SK-N-SH (cell line): Measurements from ENCODE around the gene IKBKE. TPM values are rescaled to one million over a fixed set of nuclear protein-coding genes. Genes with fewer than 3 reads are reported as not detected.

Experiments
- CTCF ChIA-PET: fragments of 300-600, 350-600 bp; formaldehyde crosslinking; extraction: SDS; loops from one replicate; lab custom pipeline; 2021; lab: Yijun Ruan, JAX
- POLR2A ChIA-PET: fragments of 350-600 bp; sonication (Branson Sonifier 250); formaldehyde crosslinking; extraction: SDS; loops from one replicate; lab custom pipeline; 2020; ENCODE audit warnings: antibody characterized with exemption, inconsistent platforms; lab: Yijun Ruan, JAX
- DNase-seq: peaks from one replicate; pipeline ENCODE4 v3.0.0; 2012
- H2AFZ ChIP-seq: fragments of 200-600 bp; sonication (generic); 2 replicates; pipeline ENCODE4 v1.8.1; 2016; ENCODE audit warnings: antibody characterized with exemption, mild to moderate bottlenecking, low read depth
- H3F3A ChIP-seq: fragments of 200-600 bp; sonication (generic); replicated peaks from 2 replicates; pipeline ENCODE3; 2016; ENCODE audit warnings: antibody characterized with exemption, mild to moderate bottlenecking; ENCODE audit not compliant: insufficient read depth
- H3K27ac ChIP-seq, 2 experiments: fragments of 200-500 bp in 1 of 2; fragments of 200-600 bp in 1 of 2; sonication (Bioruptor generic) in 1 of 2; sonication (generic), shearing (Covaris generic) in 1 of 2; 2 replicates each; pipeline versions ENCODE4 v1.5.1 to v1.6.1; 2014 to 2016; ENCODE audit warnings: low read depth in 2 of 2, inconsistent platforms in 1 of 2, low read length in 1 of 2, mild to moderate bottlenecking in 1 of 2, mixed read lengths in 1 of 2
- H3K27me3 ChIP-seq: fragments of 200-600 bp; sonication (generic), shearing (Covaris generic); 2 replicates; pipeline ENCODE4 v1.6.1; 2016; ENCODE audit warnings: mixed run types; ENCODE audit not compliant: insufficient read depth
- H3K36me3 ChIP-seq, 2 experiments: fragments of 200-500 bp in 1 of 2; fragments of 200-600 bp in 1 of 2; sonication (Bioruptor generic) in 1 of 2; sonication (generic) in 1 of 2; replicated peaks in 1 of 2; 2 replicates each; pipeline versions ENCODE3 to v1.5.1; 2014 to 2016; ENCODE audit warnings: low read length in 1 of 2, mild to moderate bottlenecking in 1 of 2; ENCODE audit not compliant: insufficient read depth in 2 of 2, control insufficient read depth in 1 of 2
- H3K4me1 ChIP-seq, 2 experiments: fragments of 200-500 bp in 1 of 2; fragments of 200-600 bp in 1 of 2; sonication (Bioruptor generic) in 1 of 2; sonication (generic), shearing (Covaris generic) in 1 of 2; 2 replicates each; pipeline versions ENCODE4 v1.5.1 to v1.6.1; 2014 to 2016; ENCODE audit warnings: low read depth in 1 of 2, low read length in 1 of 2, mixed run types in 1 of 2; ENCODE audit not compliant: insufficient read depth in 2 of 2, control insufficient read depth in 1 of 2
- H3K4me2 ChIP-seq: fragments of 200-600 bp; sonication (generic), shearing (Covaris generic); 2 replicates; pipeline ENCODE4 v1.6.1; 2017; ENCODE audit warnings: mixed run types
- H3K4me3 ChIP-seq, 2 experiments: fragments of 200-500 bp in 1 of 2; fragments of 200-600 bp in 1 of 2; sonication (Bioruptor generic) in 1 of 2; sonication (generic), shearing (Covaris generic) in 1 of 2; 2 replicates each; pipeline versions ENCODE4 v1.5.1 to v1.8.1; 2014 to 2016; ENCODE audit warnings: low read depth in 2 of 2, inconsistent platforms in 1 of 2, low read length in 1 of 2, mild to moderate bottlenecking in 1 of 2, mixed read lengths in 1 of 2, moderate library complexity in 1 of 2
- H3K79me2 ChIP-seq: fragments of 200-600 bp; sonication (generic); 2 replicates; pipeline ENCODE4 v1.8.1; 2017; ENCODE audit warnings: mild to moderate bottlenecking; ENCODE audit not compliant: insufficient read depth
- H3K9ac ChIP-seq: fragments of 200-600 bp; sonication (generic); 2 replicates; pipeline ENCODE4 v1.6.1; 2017; ENCODE audit warnings: mixed run types
- H3K9me2 ChIP-seq: fragments of 200-600 bp; sonication (generic); 2 replicates; pipeline ENCODE4 v1.6.1; 2017; ENCODE audit warnings: mixed run types
- H3K9me3 ChIP-seq: fragments of 200-600 bp; sonication (generic); 2 replicates; pipeline ENCODE4 v1.6.1; 2017; ENCODE audit warnings: mixed run types, mild to moderate bottlenecking, moderate library complexity
- H4K20me1 ChIP-seq: fragments of 200-600 bp; sonication (generic); 2 replicates; pipeline ENCODE4 v1.6.1; 2017; ENCODE audit warnings: mild to moderate bottlenecking, mixed run types; ENCODE audit not compliant: insufficient read depth
- CHD2 ChIP-seq: fragments of 150-350 bp; IDR thresholded peaks from 2 replicates; pipeline ENCODE4 v1.6.1; 2018; ENCODE audit warnings: low read length; ENCODE audit not compliant: partially characterized antibody
- ELF1 ChIP-seq: IDR thresholded peaks from 2 replicates; pipeline ENCODE4 v1.4.0; 2012
- EZH2phosphoT487 ChIP-seq: fragments of 200-600 bp; sonication (generic); IDR thresholded peaks from 2 replicates; pipeline ENCODE4 v1.6.1; 2017; ENCODE audit warnings: low read depth, mixed run types, mild to moderate bottlenecking, antibody characterized with exemption, moderate library complexity, borderline replicate concordance
- FOSL2 ChIP-seq: IDR thresholded peaks from 2 replicates; pipeline ENCODE4 v1.4.0; 2012; ENCODE audit warnings: low read depth, mild to moderate bottlenecking, moderate library complexity, borderline replicate concordance
- MXI1 ChIP-seq: IDR thresholded peaks from 2 replicates; pipeline ENCODE4 v1.6.1; 2012; ENCODE audit warnings: mild to moderate bottlenecking, low read depth, low read length, improper control_type of control experiment
- NFIC ChIP-seq: IDR thresholded peaks from 2 replicates; pipeline ENCODE4 v1.4.0; 2012; ENCODE audit warnings: borderline replicate concordance
- REST ChIP-seq: IDR thresholded peaks from 2 replicates; pipeline ENCODE4 v1.6.1; 2012; ENCODE audit warnings: mild to moderate bottlenecking, low read depth, low read length, moderate library complexity
- RFX5 ChIP-seq: IDR thresholded peaks from 2 replicates; pipeline ENCODE4 v1.6.1; 2012; ENCODE audit warnings: mild to moderate bottlenecking, improper control_type of control experiment, low read length
- TEAD4 ChIP-seq: IDR thresholded peaks from 2 replicates; pipeline ENCODE4 v1.4.0; 2012; ENCODE audit warnings: mild to moderate bottlenecking, borderline replicate concordance; ENCODE audit not compliant: insufficient read depth
- YY1 ChIP-seq: IDR thresholded peaks from 2 replicates; pipeline ENCODE4 v1.4.0; 2012; ENCODE audit warnings: low read depth, mild to moderate bottlenecking
- WGBS: methylation state at CpG from one replicate; pipeline ENCODE4 v1.1.6; 2017; ENCODE audit warnings: low lambda C conversion rate; 5-methylcytosine and 5-hydroxymethylcytosine counted together
- polyA plus RNA-seq, 3 experiments: library from polyadenylated mRNA; depleted of rRNA; stranded (reverse); fragments of >200 nt; gene quantifications; 2 replicates each; pipeline ENCODE4 v1.2.3, GENCODE V29; 2012
- TF ChIP-seq, protein P1 (sequence below): IDR thresholded peaks from 2 replicates; pipeline ENCODE4 v1.4.0; 2012; ENCODE audit warnings: low read depth
- TF ChIP-seq, protein P2 (sequence below): IDR thresholded peaks from 2 replicates; pipeline ENCODE4; 2012

The IKBKE gene
- polyA plus RNA-seq, 1 of the 3 experiments (the other 2 are of a cell fraction), result 14.5 TPM

DNA sequence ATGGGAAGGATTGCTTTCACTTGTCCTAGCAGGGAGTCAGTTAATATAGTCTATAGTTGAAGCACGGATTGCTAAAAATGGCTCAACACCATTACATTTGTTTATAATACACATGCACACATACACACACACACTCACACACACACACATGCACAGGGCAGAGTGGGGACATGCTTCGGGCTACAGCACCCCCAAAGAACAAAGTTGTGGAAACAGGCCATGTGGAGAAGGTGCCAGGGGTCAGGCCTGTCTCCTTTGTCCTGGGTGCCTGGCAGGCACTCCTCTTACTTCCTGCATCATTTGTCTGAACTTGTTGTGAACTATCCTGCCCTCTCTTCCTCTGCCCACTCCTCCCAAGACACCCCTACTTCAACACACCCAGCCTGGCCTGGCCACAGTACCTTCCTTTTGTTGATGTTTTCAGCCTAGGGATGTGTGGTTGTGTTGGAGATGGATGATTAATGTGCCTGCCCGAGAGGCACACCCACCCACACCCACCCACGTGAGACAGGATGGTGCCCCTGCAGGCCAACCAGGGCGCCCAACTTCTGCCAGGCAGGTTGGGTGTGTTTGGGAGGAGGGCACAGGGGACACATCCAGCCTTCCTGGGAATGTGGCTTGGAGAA is 54.6 kb downstream of the IKBKE start (continued):
- TF ChIP-seq, protein P1, sequence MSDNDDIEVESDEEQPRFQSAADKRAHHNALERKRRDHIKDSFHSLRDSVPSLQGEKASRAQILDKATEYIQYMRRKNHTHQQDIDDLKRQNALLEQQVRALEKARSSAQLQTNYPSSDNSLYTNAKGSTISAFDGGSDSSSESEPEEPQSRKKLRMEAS, result no peak
- TF ChIP-seq TEAD4 (no peak), REST (no peak)

DNA sequence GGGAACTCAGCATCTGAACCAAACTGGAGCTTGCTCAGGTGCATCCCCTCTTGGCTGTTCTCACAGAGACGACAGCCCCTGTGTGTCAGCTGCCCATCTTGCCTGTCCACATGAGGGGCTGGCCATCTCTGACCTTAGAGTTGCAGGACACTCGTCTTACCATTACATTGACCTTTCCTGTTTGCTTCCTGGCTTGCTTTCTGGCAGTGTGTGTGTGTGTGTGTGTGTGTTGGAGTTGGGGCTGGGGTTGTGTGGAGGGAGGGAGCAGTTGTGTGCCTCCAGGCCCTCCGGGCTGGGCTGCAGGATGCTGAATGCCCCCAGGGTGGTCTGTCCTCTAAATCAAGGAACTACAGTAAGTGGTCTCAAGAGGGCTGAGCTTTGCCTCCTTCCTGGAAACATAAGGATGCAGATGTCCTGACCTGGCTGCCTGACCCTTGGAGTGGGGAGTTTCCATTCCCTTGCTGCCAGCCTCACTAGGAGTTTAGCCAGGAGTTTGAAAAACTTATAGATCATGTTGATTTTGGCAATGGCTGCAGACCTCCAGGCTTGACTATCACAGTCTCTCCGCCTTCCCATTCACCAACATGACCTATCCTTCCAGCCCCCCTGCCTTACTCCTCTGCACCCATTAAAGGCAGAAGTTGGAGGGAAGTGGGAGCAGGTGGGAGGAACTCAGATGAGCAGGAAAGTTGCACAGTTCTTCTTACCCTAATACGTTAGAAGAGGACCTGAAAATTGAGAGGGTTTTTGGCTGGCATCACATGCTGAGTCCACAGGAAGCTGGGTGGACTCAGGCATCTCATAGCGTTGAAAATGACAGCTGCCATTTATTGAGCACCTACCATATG is 56.0 kb downstream of the IKBKE start:
- H3K4me1 ChIP-seq, result no peaks in the 10 kb centered on the region
- no peak for DNase-seq
- H4K20me1 ChIP-seq, result no peaks in the 10 kb centered on the region
- H3K4me2 ChIP-seq, result no peak overlapping the region
- H3K27ac ChIP-seq, result no peak overlapping the region
- ChIA-PET POLR2A (no interaction called here), CTCF (interaction anchor here (1.3 to 1.7 kb wide), 4 partner anchors 9 to 49 kb away, joined by 3 to 7 read pairs (median 4); no protein-coding TSS in a partner anchor)
- no peaks in the 10 kb centered on the region for H3K36me3 ChIP-seq
- H3K4me3 ChIP-seq, result no peak overlapping the region
- H3K79me2 ChIP-seq, result no peaks in the 10 kb centered on the region
- H3F3A ChIP-seq, result no peaks in the 10 kb centered on the region
- H3K9ac ChIP-seq, result no peak overlapping the region
- WGBS, result 65% methylated on average over 4 of the region's 6 CpGs
- no peaks in the 10 kb centered on the region for H3K9me2 ChIP-seq
- H3K9me3 ChIP-seq, result no peaks in the 10 kb centered on the region
- no peak for TF ChIP-seq CHD2
- no peak for TF ChIP-seq MXI1
- TF ChIP-seq YY1, result no peak
- no peak for TF ChIP-seq FOSL2
- no peak for TF ChIP-seq RFX5
- TF ChIP-seq, protein P2, sequence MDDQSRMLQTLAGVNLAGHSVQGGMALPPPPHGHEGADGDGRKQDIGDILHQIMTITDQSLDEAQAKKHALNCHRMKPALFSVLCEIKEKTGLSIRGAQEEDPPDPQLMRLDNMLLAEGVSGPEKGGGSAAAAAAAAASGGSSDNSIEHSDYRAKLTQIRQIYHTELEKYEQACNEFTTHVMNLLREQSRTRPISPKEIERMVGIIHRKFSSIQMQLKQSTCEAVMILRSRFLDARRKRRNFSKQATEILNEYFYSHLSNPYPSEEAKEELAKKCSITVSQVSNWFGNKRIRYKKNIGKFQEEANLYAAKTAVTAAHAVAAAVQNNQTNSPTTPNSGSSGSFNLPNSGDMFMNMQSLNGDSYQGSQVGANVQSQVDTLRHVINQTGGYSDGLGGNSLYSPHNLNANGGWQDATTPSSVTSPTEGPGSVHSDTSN, result no peak
- TF ChIP-seq EZH2phosphoT487, result no peak
- TF ChIP-seq NFIC, result no peak
- no peak for TF ChIP-seq ELF1
- no peaks in the 10 kb centered on the region for H3K27me3 ChIP-seq
- H2AFZ ChIP-seq, result no peak overlapping the region
